ENCODE results near the gene DYNLT2B.
"Not testable (repeated sequence)": the region's sequence is repeated elsewhere in the genome, so short reads cannot be mapped to it uniquely, and the experiment has no call there.

The DYNLT2B gene

GRCh38 chr3:196317687-196318467 lies at the start of gene DYNLT2B:
DYNLT2B (minus strand) TSS chr3:196318240; CDS start chr3:196318152, 88 bp downstream.
- DNase-seq = peak; percentile 96

GRCh38 chr3:196365736-196366135 lies 47.7 kb upstream of the DYNLT2B start:
- DNase-seq = no peak

DNA sequence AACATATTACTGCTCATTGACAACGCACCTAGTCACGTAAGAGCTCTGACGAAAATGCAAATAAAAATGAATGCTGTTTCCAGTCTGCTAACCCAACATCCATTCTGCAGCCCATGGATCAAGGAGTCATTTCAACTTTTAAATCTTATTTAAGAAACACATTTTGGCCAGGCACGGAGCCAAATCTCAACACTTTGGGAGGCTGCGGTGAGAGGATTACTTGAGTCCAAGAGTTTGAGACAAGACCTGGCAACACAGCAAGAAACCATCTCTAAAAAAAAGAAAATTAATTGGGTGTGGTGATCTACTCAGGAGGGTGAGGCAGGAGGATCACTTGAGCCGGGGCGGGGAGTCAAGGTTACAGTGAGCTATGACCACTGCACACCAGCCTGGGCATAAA lies 42.5 kb upstream of the DYNLT2B start:
- DNase-seq = no peak

GRCh38 chr3:196358540-196358939 lies 40.5 kb upstream of the DYNLT2B start:
- DNase-seq = not testable (repeated sequence)

DNA sequence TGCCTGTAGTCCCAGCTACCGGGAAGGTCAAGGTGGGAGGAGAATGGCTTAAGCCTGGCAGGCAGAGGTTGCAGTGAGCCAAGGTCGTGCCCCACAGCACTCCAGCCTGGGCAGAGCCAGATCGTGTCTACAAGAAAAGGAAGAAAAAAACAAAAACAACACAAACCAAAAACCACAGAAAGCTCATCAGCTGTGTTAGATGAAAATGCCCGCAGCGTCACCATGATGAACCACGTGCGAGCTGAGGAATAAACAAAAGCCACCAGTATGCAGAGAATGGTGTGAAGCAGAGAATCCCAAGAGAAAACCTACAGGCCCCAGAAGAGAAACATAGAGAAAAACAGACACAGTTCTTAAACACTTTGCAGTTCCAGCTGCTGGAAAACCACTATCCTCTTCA lies 39.9 kb upstream of the DYNLT2B start:
- DNase-seq = no peak

- DNase-seq = no peak
Observed at GRCh38 chr3:196356556-196356955, 38.5 kb upstream of the DYNLT2B start.

DNA sequence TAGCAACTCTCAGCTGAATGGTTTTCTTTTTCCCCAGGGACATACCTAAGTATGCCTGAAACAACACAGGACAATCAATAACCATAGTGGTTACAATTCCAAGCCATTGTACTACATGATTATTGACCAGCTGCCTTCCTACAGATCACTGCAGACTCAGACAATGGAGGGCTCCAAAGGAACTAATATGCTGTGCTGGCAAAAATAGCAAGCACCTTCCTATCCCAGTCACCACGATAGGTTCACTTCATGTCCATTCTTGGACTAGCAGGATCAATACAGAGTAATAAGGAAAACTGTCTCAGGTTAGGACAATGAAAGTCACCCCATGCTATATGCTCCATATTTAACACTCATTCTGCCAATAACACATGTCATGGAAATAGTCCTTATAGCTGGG lies 37.6 kb upstream of the DYNLT2B start:
- no peak for DNase-seq

DNA sequence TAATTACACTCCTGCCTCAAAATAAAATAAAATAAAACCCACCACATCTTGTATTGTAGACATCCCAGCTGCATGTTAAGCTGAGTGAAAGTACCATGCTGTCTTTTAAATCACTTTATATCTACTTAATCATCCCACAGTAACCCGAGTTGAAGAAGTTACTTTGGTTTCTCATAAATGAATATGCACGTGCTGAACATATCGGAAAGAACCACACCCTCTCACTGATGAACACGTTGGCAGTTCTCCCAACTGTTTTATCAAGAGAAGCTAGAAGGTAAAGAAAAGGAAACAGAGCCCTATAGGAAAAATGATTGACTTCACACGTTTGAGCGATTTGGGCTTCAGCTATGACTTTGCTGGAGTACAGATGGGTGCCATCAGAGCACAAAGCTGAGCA lies 36.1 kb upstream of the DYNLT2B start:
- no peak for DNase-seq

GRCh38 chr3:196351541-196351940 lies 33.5 kb upstream of the DYNLT2B start:
- no peak for DNase-seq

DNA sequence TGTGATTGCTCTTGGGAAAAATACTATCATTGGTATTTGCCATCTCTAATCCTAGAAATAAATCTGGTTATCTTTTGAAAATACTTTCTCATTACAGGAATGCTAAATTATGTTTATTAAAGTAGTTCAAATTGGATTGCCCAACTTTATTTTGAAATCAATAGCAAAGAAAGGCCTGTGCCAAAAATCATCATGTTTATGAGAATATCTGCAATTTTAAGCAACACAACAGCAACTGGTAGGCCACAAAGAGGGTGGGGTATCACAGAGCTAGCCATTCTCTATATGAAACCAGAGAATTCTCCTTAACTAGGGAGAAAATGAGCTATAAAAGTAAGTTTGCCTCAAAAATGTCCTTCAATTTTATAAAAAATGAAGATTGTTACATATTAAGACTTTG lies 32.0 kb upstream of the DYNLT2B start:
- DNase-seq = no peak

DNA sequence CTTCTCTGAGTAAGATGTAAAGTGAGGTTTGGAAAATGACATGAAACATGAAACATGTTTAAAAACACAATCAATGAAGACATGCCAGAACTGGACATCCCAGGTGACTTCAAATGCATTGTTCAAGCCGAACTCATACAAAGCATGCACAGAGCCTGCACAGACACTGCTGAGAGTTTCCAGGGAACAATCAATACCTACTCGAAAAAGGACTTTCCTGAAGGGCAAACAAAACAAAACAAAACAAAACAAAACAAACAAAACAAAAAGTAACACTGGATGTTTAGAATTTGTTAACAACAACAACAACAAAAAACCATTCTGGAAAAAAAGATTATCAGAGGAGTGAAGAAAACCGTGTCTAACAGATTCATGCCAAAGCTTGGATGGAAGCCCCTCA lies 30.7 kb upstream of the DYNLT2B start:
- no peak for DNase-seq

- no peak for DNase-seq
Observed at GRCh38 chr3:196344663-196345062, 26.6 kb upstream of the DYNLT2B start.

DNA sequence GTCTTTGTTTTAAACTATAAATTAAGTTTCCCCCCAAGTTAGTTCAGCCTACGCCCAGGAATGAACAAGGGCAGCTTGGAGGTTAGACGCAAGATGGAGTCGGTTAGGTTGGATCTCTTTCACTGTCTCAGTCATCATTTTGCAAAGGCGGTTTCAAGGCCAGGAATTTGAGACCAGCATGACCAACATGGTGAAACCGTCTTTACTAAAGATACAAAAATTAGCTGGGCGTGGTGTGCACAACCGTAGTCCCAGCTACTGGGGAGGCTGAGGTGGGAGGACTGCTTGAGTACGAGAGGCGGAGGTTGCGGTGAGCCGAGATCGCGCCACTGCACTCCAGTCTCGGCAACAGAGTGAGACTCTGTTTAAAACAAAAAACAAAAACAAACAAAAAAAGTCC lies 25.9 kb upstream of the DYNLT2B start:
- DNase-seq = not testable (repeated sequence)

DNA sequence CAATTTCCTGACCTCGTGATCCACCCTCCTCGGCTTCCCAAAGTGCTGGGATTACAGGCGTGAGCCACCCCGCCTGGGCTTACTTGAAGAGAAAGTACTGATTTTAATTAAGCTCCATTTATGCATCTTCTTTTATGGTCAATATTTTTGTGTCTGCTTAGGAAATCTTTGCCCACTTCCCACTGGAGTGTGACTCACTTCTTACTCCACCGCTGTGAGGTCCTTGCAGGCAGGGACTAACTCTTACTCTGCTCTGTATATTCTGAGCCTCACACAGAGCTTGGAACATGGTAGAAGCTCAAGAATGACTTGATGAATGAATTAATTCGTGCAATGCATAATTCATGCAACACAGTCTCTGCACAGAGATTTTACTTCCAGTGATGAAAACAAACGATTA lies 23.1 kb upstream of the DYNLT2B start:
- no peak for DNase-seq

- DNase-seq = no peak
Observed at GRCh38 chr3:196340466-196340865, 22.4 kb upstream of the DYNLT2B start.

DNA sequence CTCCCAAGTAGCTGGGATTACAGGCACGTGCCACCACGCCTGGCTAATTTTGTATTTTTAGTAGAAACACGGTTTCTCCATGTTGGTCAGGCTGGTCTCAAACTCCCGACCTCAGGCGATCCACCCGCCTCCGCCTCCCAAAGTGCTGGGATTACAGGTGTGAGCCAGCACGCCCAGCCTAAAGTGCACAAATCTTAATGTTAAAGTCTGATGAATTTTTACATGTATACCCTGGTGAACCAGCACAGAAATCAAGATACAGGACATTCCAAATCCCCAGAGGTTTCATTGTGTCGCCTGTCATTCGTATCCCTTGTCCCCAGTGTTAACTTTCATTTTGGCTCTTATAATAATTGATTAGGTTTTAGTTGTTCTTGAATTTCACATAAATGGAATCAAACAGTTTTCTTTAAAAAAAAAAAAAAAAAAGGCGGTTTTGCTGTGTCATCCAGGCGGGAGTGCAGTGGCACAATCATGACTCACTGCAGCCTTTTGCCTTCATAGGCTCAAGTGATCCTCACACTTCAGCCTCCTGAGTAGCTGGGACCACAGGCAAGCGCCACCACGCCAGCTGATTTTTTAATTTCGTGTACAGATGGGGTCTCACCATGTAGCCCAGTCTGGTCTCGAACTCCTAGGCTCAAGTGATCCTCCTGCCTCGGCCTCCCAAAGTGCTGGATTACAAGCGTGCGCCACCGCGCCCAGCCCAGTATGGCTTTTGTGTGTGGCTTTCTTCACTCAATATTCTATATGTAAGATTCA lies 21.6 kb upstream of the DYNLT2B start:
- DNase-seq = no peak

GRCh38 chr3:196339044-196339443 lies 21.0 kb upstream of the DYNLT2B start:
- DNase-seq = no peak

DNA sequence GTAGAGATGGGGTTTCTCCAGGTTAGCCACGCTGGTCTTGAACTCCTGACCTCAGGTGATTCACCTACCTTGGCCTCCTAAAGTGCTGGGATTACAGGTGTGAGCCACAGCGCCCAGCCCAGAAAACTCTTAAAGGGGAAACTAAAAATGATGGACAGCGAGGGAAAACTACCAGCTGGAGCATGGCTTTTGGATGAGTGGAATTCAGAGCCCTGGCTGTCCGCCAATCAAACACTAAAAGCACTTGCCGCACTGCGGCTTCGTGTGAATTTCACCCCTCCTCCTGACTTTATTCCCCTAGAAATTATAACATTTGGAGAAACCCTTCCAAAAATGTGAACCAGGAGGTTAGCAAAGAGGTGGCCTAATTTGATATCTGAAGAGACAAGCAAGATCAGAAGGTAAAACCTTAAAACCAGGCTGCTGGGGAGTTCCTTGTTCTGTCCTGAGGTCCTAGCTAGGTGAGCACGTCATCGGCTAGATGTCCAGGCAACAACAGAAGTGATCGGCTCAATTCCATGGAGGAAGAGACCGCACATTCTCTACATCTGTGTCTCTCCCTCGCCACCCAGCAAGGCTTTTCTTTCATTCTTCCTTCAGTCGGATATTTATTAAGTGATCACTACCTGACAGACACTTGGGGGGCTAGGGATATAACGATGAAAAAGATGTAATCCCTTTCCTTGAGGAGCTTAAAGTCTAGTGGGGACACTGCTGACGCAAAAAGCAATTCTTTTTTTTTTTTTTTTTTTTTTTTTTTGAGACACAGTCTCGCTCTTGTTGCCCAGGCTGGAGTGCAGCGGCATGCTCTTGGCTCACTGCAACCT lies 18.5 kb upstream of the DYNLT2B start:
- DNase-seq = peak; percentile 20

GRCh38 chr3:196335503-196335948 lies 17.5 kb upstream of the DYNLT2B start:
- no peak for DNase-seq

GRCh38 chr3:196334982-196335381 lies 16.9 kb upstream of the DYNLT2B start:
- DNase-seq = no peak

DNA sequence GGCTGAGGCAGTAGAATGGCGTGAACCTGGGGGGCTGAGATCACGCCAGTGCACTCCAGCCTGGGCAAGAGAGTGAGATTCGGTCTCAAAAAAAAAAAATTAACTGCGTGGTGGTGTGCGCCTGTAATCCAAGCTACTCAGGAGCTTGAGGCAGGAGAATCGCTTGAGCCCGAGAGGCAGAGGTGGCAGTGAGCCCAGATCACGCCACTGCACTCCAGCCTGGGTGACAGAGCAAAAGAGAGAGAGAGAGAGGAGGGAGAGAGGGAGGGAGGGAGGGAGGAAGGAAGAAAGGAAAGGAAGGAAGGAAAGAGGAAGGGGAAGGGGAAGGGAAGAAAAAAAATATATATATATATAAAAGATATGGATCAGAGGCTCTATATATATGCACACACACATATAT lies 14.1 kb upstream of the DYNLT2B start:
- no peak for DNase-seq

GRCh38 chr3:196327405-196327804 lies 9.4 kb upstream of the DYNLT2B start:
- DNase-seq = no peak

- no peak for DNase-seq
Observed at GRCh38 chr3:196326936-196327335, 8.9 kb upstream of the DYNLT2B start.

Measured in NCI-H1105 (cell line).